Left colon (tissue), 2 donors: ENCODE measurements around the gene POU3F2. TPM values are rescaled to one million over a fixed set of nuclear protein-coding genes. Genes with fewer than 3 reads are reported as not detected.

Source experiments
- ATAC-seq: fragments of 200-7000 bp; cut with Tn5 transposase; one replicate; pipeline ENCODE4 v1.9.1; 2020; ENCODE audit warnings: mild to moderate bottlenecking, moderate library complexity
- DNase-seq, 2 donors: peaks; one replicate each; pipeline ENCODE4 v3.0.0-alpha.2; 2020
- intact Hi-C, 2 donors: fragments of 100-400 bp; cut with DNase I in 1 of 2; cut with micrococcal nuclease in 1 of 2; formaldehyde crosslinking; loops; one replicate each; pipeline versions ENCODE4 v1.11.2 to v1.14.0; 2022; cut with DNase I, micrococcal nuclease
- total RNA-seq, 2 donors: library from RNA; stranded (reverse); fragmentation: NEBNext Ultra II Directional; extraction: Animal tissue kit (Norgen Biotek cat#: 25700); gene quantifications; one replicate each; pipeline ENCODE4 v1.2.1, GENCODE V29; 2021
- donor health status: DM: no; HTN: no; CAD: no.
- donor health status: DM: yes; HTN: yes; CAD: no.

POU3F2 gene
- total RNA-seq, 2 donors from 2014 or later: not detected

- no peak for ATAC-seq
- intact Hi-C loops: no loop called here
Observed at GRCh38 chr6:98841621-98842341, 7.4 kb downstream of the POU3F2 start.

GRCh38 chr6:98842342-98843180, 8.2 kb downstream of the POU3F2 start:
- intact Hi-C loops: no loop called here
- no peak for ATAC-seq
- no peak for DNase-seq

More at GRCh38 chr6:98841621-98842341, 7.4 kb downstream of the POU3F2 start:
- DNase-seq: no peak

GRCh38 chr6:98843271-98844243, 9.2 kb downstream of the POU3F2 start:
- intact Hi-C loops: no loop called here
- ATAC-seq (no peak), DNase-seq (no peak)

GRCh38 chr6:98844244-98845210, 10.2 kb downstream of the POU3F2 start:
- intact Hi-C loops: loop anchor here in 1 of 2 donors (5.0 kb wide), 1 partner anchor 1347 kb away; no protein-coding TSS in a partner anchor
- ATAC-seq: no peak
- no peak for DNase-seq

- ATAC-seq (peak; percentile 86), DNase-seq (peak in 1 of 2 donors; percentile 73)
- intact Hi-C loops: loop anchor here in 1 of 2 donors (5.0 kb wide), 1 partner anchor 1348 kb away; no protein-coding TSS in a partner anchor
Observed at GRCh38 chr6:98845211-98846020, 11.0 kb downstream of the POU3F2 start.

- intact Hi-C loops: loop anchor here in 1 of 2 donors (5.0 kb wide), 1 partner anchor 1349 kb away; no protein-coding TSS in a partner anchor
- no peak for ATAC-seq
Observed at GRCh38 chr6:98846021-98846380, 11.6 kb downstream of the POU3F2 start.

GRCh38 chr6:98847416-98847778, 13.0 kb downstream of the POU3F2 start:
- ATAC-seq: no peak
- no peak for DNase-seq
- intact Hi-C loops: loop anchor here in 1 of 2 donors (5.0 kb wide), 1 partner anchor 1350 kb away; no protein-coding TSS in a partner anchor

More at GRCh38 chr6:98846021-98846380, 11.6 kb downstream of the POU3F2 start:
- no peak for DNase-seq

- ATAC-seq (peak; percentile 46), DNase-seq (no peak)
- intact Hi-C loops: loop anchor here in 1 of 2 donors (5.0 kb wide), 1 partner anchor 1351 kb away; no protein-coding TSS in a partner anchor
Observed at GRCh38 chr6:98847779-98848538, 13.6 kb downstream of the POU3F2 start.

GRCh38 chr6:98848539-98849242, 14.3 kb downstream of the POU3F2 start:
- intact Hi-C loops: loop anchor here in 1 of 2 donors (5.0 kb wide), 1 partner anchor 1351 kb away; no protein-coding TSS in a partner anchor
- ATAC-seq (no peak), DNase-seq (no peak)

GRCh38 chr6:98864497-98864896, 30.1 kb downstream of the POU3F2 start:
- DNase-seq (no peak), ATAC-seq (no peak)
- intact Hi-C loops: no loop called here

- intact Hi-C loops: no loop called here
- DNase-seq (no peak), ATAC-seq (peak; percentile 21)
Observed at GRCh38 chr6:98871057-98871456, 36.7 kb downstream of the POU3F2 start.

- DNase-seq (no peak), ATAC-seq (no peak)
- intact Hi-C loops: no loop called here
Observed at GRCh38 chr6:98871821-98872220, 37.4 kb downstream of the POU3F2 start.

GRCh38 chr6:98875375-98875774, 41.0 kb downstream of the POU3F2 start:
- intact Hi-C loops: no loop called here
- ATAC-seq (no peak), DNase-seq (no peak)

GRCh38 chr6:98877250-98877649, 42.9 kb downstream of the POU3F2 start:
- intact Hi-C loops: no loop called here
- DNase-seq: no peak
- ATAC-seq: no peak

GRCh38 chr6:98880486-98880885, 46.1 kb downstream of the POU3F2 start:
- intact Hi-C loops: no loop called here
- ATAC-seq: no peak
- no peak for DNase-seq
